ENCODE data around the gene SPATA9.

SPATA9 gene, protein sequence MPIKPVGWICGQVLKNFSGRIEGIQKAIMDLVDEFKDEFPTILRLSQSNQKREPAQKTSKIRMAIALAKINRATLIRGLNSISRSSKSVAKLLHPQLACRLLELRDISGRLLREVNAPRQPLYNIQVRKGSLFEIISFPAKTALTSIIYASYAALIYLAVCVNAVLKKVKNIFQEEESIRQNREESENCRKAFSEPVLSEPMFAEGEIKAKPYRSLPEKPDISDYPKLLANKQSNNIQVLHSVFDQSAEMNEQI

GRCh38 chr5:95682891-95683290 lies at the start of gene SPATA9:
TSS of gene SPATA9 (minus strand) at chr5:95682991. CDS start at chr5:95682854, 137 bp downstream.
- no peak within 1 kb of the TSS for H3K4me3 ChIP-seq (ENCODE audit: low read depth, low read length)
- no peak for DNase-seq (ENCODE audit: low read depth)

- DNase-seq (ENCODE audit: low read depth), result no peak
- H3K4me3 ChIP-seq (ENCODE audit: low read depth, low read length), result peak overlapping the region; percentile 92
These were observed 49.1 kb upstream of the SPATA9 start for GRCh38 chr5:95731571-95732554.

GRCh38 chr5:95730730-95731570 lies 48.2 kb upstream of the SPATA9 start, which contains the start of gene RHOBTB3:
TSS of gene RHOBTB3 (plus strand) at chr5:95731336. CDS start at chr5:95731683, 347 bp downstream.
- peak; percentile 83 for DNase-seq (ENCODE audit: low read depth)
- H3K4me3 ChIP-seq (ENCODE audit: low read depth, low read length), result peak within 1 kb of the TSS; percentile 92

- peak overlapping the region; percentile 92 for H3K4me3 ChIP-seq (ENCODE audit: low read depth, low read length)
- no peak for DNase-seq (ENCODE audit: low read depth)
These were observed 47.4 kb upstream of the SPATA9 start for GRCh38 chr5:95730011-95730700.

- DNase-seq (ENCODE audit: low read depth), result no peak
- no peak overlapping the region for H3K4me3 ChIP-seq (ENCODE audit: low read depth, low read length)
These were observed 46.6 kb upstream of the SPATA9 start for GRCh38 chr5:95729115-95730010.

GRCh38 chr5:95728494-95729114 lies 45.8 kb upstream of the SPATA9 start:
- no peak overlapping the region for H3K4me3 ChIP-seq (ENCODE audit: low read depth, low read length)
- no peak for DNase-seq (ENCODE audit: low read depth)

DNA sequence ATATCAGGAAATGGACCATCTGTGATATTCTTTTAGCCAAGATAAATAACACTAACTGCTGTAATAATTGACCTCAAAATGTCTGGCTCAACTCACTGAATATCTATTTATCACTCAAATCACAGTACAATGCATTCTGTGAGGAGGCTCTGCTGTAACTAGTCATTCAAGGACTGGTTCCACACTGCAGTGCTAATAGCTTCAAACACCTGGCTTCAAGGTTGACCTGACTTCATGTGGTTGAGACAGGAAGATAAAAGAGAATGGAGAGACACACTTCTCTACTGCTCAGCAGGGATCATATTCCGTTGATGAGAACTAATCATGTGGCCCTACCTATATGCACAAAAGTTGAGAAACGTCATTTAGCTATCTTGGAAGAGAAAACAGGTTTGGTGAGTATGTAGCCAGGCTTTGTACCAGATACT lies 45.0 kb upstream of the SPATA9 start:
- no peak overlapping the region for H3K4me3 ChIP-seq (ENCODE audit: low read depth, low read length)
- no peak for DNase-seq (ENCODE audit: low read depth)

GRCh38 chr5:95726811-95727763 lies 44.3 kb upstream of the SPATA9 start:
- H3K4me3 ChIP-seq (ENCODE audit: low read depth, low read length), result no peak overlapping the region
- DNase-seq (ENCODE audit: low read depth), result no peak

GRCh38 chr5:95725937-95726810 lies 43.4 kb upstream of the SPATA9 start:
- no peak overlapping the region for H3K4me3 ChIP-seq (ENCODE audit: low read depth, low read length)
- no peak for DNase-seq (ENCODE audit: low read depth)

DNA sequence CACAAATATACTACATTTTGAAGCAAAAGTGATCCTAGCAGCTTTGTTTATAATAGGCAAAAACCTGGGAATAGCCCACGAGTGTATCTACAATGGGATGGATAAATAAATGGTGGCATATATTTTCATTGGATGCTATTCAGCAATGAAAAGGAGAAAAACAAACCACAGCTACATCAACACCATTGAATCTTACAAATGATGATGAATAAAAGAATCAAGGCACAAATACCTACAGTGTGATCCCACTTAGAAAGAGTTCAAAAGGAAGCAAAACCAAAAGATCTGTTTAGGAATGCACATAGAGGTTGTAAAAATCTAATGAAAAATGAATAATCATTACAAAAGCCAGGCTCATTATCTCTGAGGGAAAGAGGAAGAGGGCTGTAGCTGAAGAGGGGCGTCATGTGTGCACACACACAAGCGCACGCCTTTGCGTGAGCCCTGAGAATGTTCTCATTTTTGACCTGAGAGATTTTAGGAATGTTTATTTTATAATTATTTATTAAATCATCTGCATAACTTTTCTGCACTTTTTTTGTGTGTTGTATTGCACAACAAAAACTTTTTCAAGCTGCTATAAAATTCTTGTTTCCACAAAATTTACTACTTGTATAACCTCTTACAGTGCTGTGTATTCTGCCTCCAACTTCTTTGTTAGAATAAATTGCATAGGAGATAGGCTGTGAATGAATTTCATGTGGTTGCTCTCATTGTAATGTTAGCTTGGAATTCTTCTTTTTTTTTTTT lies 42.5 kb upstream of the SPATA9 start:
- no peak for DNase-seq (ENCODE audit: low read depth)
- no peak overlapping the region for H3K4me3 ChIP-seq (ENCODE audit: low read depth, low read length)

DNA sequence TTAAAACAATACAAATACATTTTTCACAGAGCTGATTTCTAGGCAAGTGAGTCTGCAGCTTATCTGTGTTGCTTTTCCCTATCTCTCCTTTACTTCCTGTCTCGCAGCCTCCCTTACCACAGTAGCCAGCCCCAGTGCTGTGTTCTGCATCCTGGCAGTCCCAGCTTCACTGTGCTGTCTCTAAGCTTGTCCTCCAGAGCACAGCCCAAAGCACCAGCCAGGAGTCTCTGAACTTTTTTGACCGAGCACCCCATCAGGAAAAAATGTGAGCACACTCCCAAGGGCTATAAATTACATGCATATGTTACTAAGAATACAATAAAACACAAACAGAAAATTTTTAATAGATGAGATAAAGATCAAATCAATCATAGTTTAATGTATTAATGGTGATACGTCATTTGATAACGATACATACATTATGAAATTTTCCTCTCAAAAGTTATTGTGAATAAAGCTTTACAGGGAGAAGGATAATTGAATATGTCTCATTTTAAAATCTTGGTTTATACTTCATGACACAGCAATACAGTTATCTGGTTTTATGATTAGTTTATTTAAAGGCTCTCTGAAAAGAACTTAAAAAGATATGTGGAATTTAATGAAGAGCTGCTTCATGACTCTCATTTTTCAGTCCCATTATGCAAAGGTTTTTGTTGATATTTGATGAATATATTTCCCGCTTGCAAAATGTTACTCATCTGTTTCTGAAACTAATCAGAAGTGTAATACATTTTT lies 41.0 kb upstream of the SPATA9 start:
- no peak for DNase-seq (ENCODE audit: low read depth)
- no peak overlapping the region for H3K4me3 ChIP-seq (ENCODE audit: low read depth, low read length)

GRCh38 chr5:95721582-95722295 lies 38.9 kb upstream of the SPATA9 start:
- DNase-seq (ENCODE audit: low read depth), result no peak
- no peak overlapping the region for H3K4me3 ChIP-seq (ENCODE audit: low read depth, low read length)

DNA sequence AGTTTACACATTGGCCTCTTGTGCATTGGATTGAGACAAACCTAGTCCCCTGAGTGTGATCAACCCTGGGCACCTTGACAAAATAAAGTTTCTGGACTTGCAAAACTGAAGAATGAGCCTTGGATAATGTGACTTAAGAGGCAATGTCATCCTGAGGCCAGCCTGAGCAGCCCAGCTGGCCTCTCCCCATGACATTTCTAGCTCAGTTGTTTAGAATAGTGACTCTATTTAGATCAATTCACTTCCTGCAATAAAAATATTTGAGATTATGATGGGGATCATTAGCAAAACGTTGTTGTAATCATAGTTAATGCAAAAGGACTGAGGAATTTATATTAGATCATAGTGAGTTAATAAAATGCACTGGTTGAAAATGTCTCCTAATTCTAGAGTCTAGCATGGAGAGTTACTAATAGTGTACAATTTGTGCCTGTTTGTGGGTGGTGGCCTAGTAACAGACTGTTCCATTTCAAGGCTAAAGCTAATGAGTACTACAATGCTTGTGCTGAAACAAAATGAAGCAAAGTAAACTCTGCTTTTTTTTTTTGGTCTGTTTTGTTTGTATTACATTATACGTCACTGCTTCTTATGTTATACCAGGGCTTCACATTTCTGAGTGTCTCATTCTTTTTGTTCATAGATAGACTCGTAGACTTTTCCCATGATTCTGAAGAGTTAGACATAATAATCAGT lies 37.4 kb upstream of the SPATA9 start:
- H3K4me3 ChIP-seq (ENCODE audit: low read depth, low read length), result no peak overlapping the region
- no peak for DNase-seq (ENCODE audit: low read depth)

Measured in skeletal muscle cell (primary cell).